IMR-90 (cell line): ENCODE results near the gene ZFX. TPM values are rescaled to one million over a fixed set of nuclear protein-coding genes. Genes with fewer than 3 reads are reported as not detected.

ENCODE experiments used
- ATAC-seq: fragments of 200-7000 bp; cut with Tn5 transposase; 2 replicates; pipeline ENCODE4 v1.9.1; 2020; ENCODE audit warnings: low read depth, mild to moderate bottlenecking, moderate library complexity
- BruUV-seq: library from RNA; stranded (reverse); fragments of 400-500 nt; replicated peaks from 2 replicates; lab custom pipeline; 2021; lab: Mats Ljungman, UMichigan
- CTCF ChIA-PET: fragments of 300-600 bp; formaldehyde crosslinking; extraction: SDS; loops from one replicate; lab custom pipeline; 2021; ENCODE audit warnings: antibody characterized with exemption; lab: Yijun Ruan, JAX
- POLR2A ChIA-PET: fragments of 300-600 bp; sonication (Branson Sonifier 250); formaldehyde crosslinking; loops from one replicate; lab custom pipeline; 2022; ENCODE audit warnings: antibody characterized with exemption; ENCODE audit not compliant: unreplicated experiment; lab: Charles Lee
- DNase-seq: peaks from one replicate; pipeline ENCODE4 v3.0.0; 2013
- H2AFZ ChIP-seq: replicated peaks from 2 replicates; pipeline ENCODE3; 2013; ENCODE audit warnings: low read length, mild to moderate bottlenecking; ENCODE audit not compliant: poor library complexity
- H2AK5ac ChIP-seq: 2 replicates; pipeline ENCODE4 v1.6.1; 2013; ENCODE audit warnings: low read depth, low read length, inconsistent platforms
- H2AK9ac ChIP-seq: replicated peaks from 2 replicates; pipeline ENCODE3; 2013; ENCODE audit warnings: mild to moderate bottlenecking, low read depth, low read length, moderate library complexity; ENCODE audit not compliant: poor library complexity
- H2BK120ac ChIP-seq: 2 replicates; pipeline ENCODE4 v1.6.1; 2013; ENCODE audit warnings: low read depth, low read length, inconsistent platforms
- H2BK15ac ChIP-seq: 3 replicates; pipeline ENCODE4 v1.6.1; 2013; ENCODE audit warnings: low read depth, low read length, inconsistent platforms
- H2BK20ac ChIP-seq: 2 replicates; pipeline ENCODE4 v1.6.1; 2013; ENCODE audit warnings: low read depth, mild to moderate bottlenecking, inconsistent platforms, low read length, moderate library complexity
- H2BK5ac ChIP-seq: 2 replicates; pipeline ENCODE4 v1.6.1; 2013; ENCODE audit warnings: mild to moderate bottlenecking, low read depth, low read length, inconsistent platforms; ENCODE audit not compliant: poor library complexity, severe bottlenecking
- H3K14ac ChIP-seq: replicated peaks from 2 replicates; pipeline ENCODE4 v1.6.1; 2013; ENCODE audit warnings: low read depth, low read length, inconsistent platforms
- H3K18ac ChIP-seq: 2 replicates; pipeline ENCODE4 v1.6.1; 2013; ENCODE audit warnings: low read depth, low read length, control low read depth
- H3K23ac ChIP-seq: 2 replicates; pipeline ENCODE4 v1.6.1; 2013; ENCODE audit warnings: low read depth, low read length, inconsistent platforms
- H3K27ac ChIP-seq: 2 replicates; pipeline ENCODE4 v1.5.1; 2013; ENCODE audit warnings: mild to moderate bottlenecking, control low read depth, low read length; ENCODE audit not compliant: insufficient read depth
- H3K27me3 ChIP-seq: 2 replicates; pipeline ENCODE4 v1.6.1; 2013; ENCODE audit warnings: low read length; ENCODE audit not compliant: control insufficient read depth, insufficient read depth
- H3K36me3 ChIP-seq: 2 replicates; pipeline ENCODE4 v1.6.1; 2013; ENCODE audit warnings: low read length, mixed read lengths; ENCODE audit not compliant: control insufficient read depth, insufficient read depth
- H3K4ac ChIP-seq: 2 replicates; pipeline ENCODE4 v1.6.1; 2013; ENCODE audit warnings: low read depth, low read length, inconsistent platforms
- H3K4me1 ChIP-seq: 2 replicates; pipeline ENCODE4 v1.6.1; 2013; ENCODE audit warnings: low read length, mixed read lengths; ENCODE audit not compliant: control insufficient read depth, insufficient read depth
- H3K4me2 ChIP-seq: 2 replicates; pipeline ENCODE4 v1.6.1; 2013; ENCODE audit warnings: low read depth, mild to moderate bottlenecking, control low read depth, low read length, moderate library complexity
- H3K4me3 ChIP-seq: 2 replicates; pipeline ENCODE4 v1.5.1; 2013; ENCODE audit warnings: low read depth, mild to moderate bottlenecking, control low read depth, low read length, moderate library complexity; ENCODE audit not compliant: insufficient read depth
- H3K56ac ChIP-seq: 2 replicates; pipeline ENCODE4 v1.6.1; 2013; ENCODE audit warnings: low read length, inconsistent platforms; ENCODE audit not compliant: insufficient read depth; ENCODE audit errors: extremely low read depth
- H3K79me1 ChIP-seq, 2 experiments: 2 replicates each; pipeline ENCODE4 v1.6.1; 2013; ENCODE audit warnings: low read length in 2 of 2, inconsistent platforms in 1 of 2, low read depth in 1 of 2
- H3K9ac ChIP-seq: 2 replicates; pipeline ENCODE4 v1.6.1; 2013; ENCODE audit warnings: low read depth, low read length, control low read depth
- H3K9me1 ChIP-seq: 2 replicates; pipeline ENCODE4 v1.6.1; 2013; ENCODE audit warnings: low read length, inconsistent platforms; ENCODE audit not compliant: insufficient read depth
- H3K9me3 ChIP-seq: 2 replicates; pipeline ENCODE4 v1.6.1; 2013; ENCODE audit warnings: low read length; ENCODE audit not compliant: control insufficient read depth, insufficient read depth
- H4K20me1 ChIP-seq: 2 replicates; pipeline ENCODE4 v1.6.1; 2013; ENCODE audit warnings: low read length, inconsistent platforms; ENCODE audit not compliant: insufficient read depth
- H4K5ac ChIP-seq: 2 replicates; pipeline ENCODE4 v1.6.1; 2013; ENCODE audit warnings: mild to moderate bottlenecking, low read depth, low read length, control low read depth
- H4K8ac ChIP-seq, 2 experiments: 2 replicates each; pipeline ENCODE4 v1.6.1; 2013; ENCODE audit warnings: low read depth in 2 of 2, low read length in 2 of 2, control low read depth in 1 of 2, inconsistent platforms in 1 of 2
- H4K91ac ChIP-seq: 2 replicates; pipeline ENCODE4 v1.6.1; 2013; ENCODE audit warnings: low read depth, low read length, inconsistent platforms; ENCODE audit not compliant: insufficient read depth
- FOS ChIP-seq: fragments of 150-350 bp; IDR thresholded peaks from 2 replicates; pipeline ENCODE4 v1.6.1; 2016; ENCODE audit warnings: low read depth, low read length
- MAFK ChIP-seq: IDR thresholded peaks from 2 replicates; pipeline ENCODE4 v1.6.1; 2012; ENCODE audit warnings: low read depth, low read length, improper control_type of control experiment
- MAZ ChIP-seq: IDR thresholded peaks from 2 replicates; pipeline ENCODE4 v1.6.1; 2012; ENCODE audit warnings: low read depth, mild to moderate bottlenecking, low read length, improper control_type of control experiment, moderate library complexity, borderline replicate concordance
- RFX5 ChIP-seq: IDR thresholded peaks from 2 replicates; pipeline ENCODE4 v1.8.0; 2012; ENCODE audit warnings: low read depth, mild to moderate bottlenecking, low read length, moderate library complexity
- WGBS, 2 experiments: methylation state at CpG; one replicate each; pipeline versions ENCODE4 v1.1.5 to v1.1.7; 2013; ENCODE audit warnings: missing lambda C conversion rate in 2 of 2; ENCODE audit not compliant: insufficient read length in 1 of 2; ENCODE audit errors: extremely low coverage in 2 of 2; 5-methylcytosine and 5-hydroxymethylcytosine counted together
- dilution Hi-C: fragments of 300-500 bp; cut with HindIII; formaldehyde crosslinking; loops from one replicate; pipeline ENCODE4 v1.14.3; 2018; ENCODE audit warnings: low sequenced_read_pairs; ENCODE audit not compliant: unreplicated experiment
- in situ Hi-C: fragments of 300-500 bp; cut with MboI; formaldehyde crosslinking; loops from 3 replicates; pipeline ENCODE4 v1.14.3; 2019; ENCODE audit warnings: low sequenced_read_pairs, inconsistent platforms, mixed read lengths
- intact Hi-C: fragments of 100-400 bp; cut with micrococcal nuclease; formaldehyde crosslinking; loops from 2 replicates; pipeline ENCODE4 v1.10.0; 2022
- polyA plus RNA-seq, 3 experiments: library from polyadenylated mRNA; depleted of rRNA; stranded (reverse); fragments of >200 nt; gene quantifications; 2 replicates each; pipeline ENCODE4 v1.2.3, GENCODE V29; 2012; ENCODE audit warnings: low replicate concordance in 1 of 3
- total RNA-seq: library from RNA; depleted of rRNA; stranded (reverse); fragments of >200 nt; gene quantifications from 2 replicates; pipeline ENCODE4 v1.2.3, GENCODE V29; 2012
- TF ChIP-seq, protein P1 (sequence below): conservative IDR thresholded peaks from 2 replicates; pipeline ENCODE4 v1.5.1; 2012; ENCODE audit warnings: mild to moderate bottlenecking, low read depth, low read length, improper control_type of control experiment

ZFX gene
- total and polyA plus RNA-seq, 2 of the 4 experiments (the other 2 are of a cell fraction) = 16.0 to 99.3 TPM

DNA sequence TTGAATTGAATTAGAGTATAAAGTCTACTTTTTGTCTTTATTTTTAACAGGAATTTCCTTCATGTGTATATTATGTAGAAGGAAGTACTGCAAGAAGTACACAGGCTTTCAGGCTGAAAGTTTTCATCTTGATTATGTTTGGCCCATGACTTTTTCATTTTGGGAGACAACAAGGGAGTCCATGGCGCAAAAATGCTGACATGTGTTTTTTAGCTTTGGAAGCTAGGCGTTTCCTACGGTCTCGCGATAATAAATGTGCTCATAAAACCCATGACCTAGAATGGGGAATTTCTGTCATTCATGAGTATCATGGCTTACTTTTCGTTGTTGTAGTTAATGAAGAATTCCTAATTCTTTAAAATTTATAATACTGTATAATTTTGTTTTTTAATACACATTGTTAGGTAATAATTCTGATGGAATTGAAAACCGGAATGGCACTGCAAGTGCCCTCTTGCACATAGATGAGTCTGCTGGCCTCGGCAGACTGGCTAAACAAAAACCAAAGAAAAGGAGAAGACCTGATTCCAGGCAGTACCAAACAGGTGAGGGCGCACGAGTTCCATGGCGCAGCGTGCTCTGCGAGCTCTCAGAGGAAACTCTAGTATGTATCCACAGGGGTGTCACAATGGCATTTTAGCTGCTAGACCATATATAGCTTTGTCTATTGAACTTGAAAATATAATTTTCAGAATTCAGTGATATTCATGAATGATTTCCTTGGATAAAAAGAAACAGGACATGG lies 59.1 kb downstream of the ZFX start:
- no peak overlapping the region for H2BK5ac ChIP-seq
- no peaks in the 10 kb centered on the region for H3K9me3 ChIP-seq
- no peak overlapping the region for H2AFZ ChIP-seq
- H2BK120ac ChIP-seq = no peak overlapping the region
- H3K56ac ChIP-seq = no peak overlapping the region
- H3K4ac ChIP-seq = no peak overlapping the region
- H3K27ac ChIP-seq = no peak overlapping the region
- H3K79me1 ChIP-seq = peaks cover 36 to 56% of the 10 kb centered on the region in 2 experiments
- H4K20me1 ChIP-seq = peaks cover 24% of the 10 kb centered on the region; the same call in 1 of the 2 replicates
- H3K18ac ChIP-seq = no peak overlapping the region
- no peak overlapping the region for H4K91ac ChIP-seq
- no peak overlapping the region for H3K4me3 ChIP-seq
- peaks cover 37% of the 10 kb centered on the region for H3K36me3 ChIP-seq
- no peak overlapping the region for H2AK5ac ChIP-seq
- 94% methylated on average over 6 of the region's 13 CpGs; no CpG with 5 or more reads in 1 of the 2 experiments for WGBS, 2 experiments
- H3K14ac ChIP-seq = no peak overlapping the region
- H4K8ac ChIP-seq = no peak overlapping the region
- H3K23ac ChIP-seq = no peak overlapping the region
- BruUV-seq = no TSS peak
- H3K27me3 ChIP-seq = no peaks in the 10 kb centered on the region
- TF ChIP-seq RFX5 = no peak
- TF ChIP-seq, protein P1, sequence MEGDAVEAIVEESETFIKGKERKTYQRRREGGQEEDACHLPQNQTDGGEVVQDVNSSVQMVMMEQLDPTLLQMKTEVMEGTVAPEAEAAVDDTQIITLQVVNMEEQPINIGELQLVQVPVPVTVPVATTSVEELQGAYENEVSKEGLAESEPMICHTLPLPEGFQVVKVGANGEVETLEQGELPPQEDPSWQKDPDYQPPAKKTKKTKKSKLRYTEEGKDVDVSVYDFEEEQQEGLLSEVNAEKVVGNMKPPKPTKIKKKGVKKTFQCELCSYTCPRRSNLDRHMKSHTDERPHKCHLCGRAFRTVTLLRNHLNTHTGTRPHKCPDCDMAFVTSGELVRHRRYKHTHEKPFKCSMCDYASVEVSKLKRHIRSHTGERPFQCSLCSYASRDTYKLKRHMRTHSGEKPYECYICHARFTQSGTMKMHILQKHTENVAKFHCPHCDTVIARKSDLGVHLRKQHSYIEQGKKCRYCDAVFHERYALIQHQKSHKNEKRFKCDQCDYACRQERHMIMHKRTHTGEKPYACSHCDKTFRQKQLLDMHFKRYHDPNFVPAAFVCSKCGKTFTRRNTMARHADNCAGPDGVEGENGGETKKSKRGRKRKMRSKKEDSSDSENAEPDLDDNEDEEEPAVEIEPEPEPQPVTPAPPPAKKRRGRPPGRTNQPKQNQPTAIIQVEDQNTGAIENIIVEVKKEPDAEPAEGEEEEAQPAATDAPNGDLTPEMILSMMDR = no peak
- no peak for TF ChIP-seq MAZ
- peak; percentile 97 for TF ChIP-seq MAFK
- TF ChIP-seq FOS = no peak
- no peak overlapping the region for H3K4me2 ChIP-seq
- ChIA-PET CTCF (no interaction called here), POLR2A (no interaction called here)
- H3K9ac ChIP-seq = no peak overlapping the region
- dilution Hi-C loops = no loop called here
- DNase-seq (no peak), ATAC-seq (no peak)
- H3K9me1 ChIP-seq = peaks cover 9% of the 10 kb centered on the region
- no peak overlapping the region for H4K5ac ChIP-seq
- intact Hi-C loops = no loop called here
- H2BK15ac ChIP-seq = no peak overlapping the region
- H2BK20ac ChIP-seq = no peak overlapping the region
- 0 out of 2 replicates have a peak, but pooled peaks cover 2% of the 10 kb centered on the region for H3K4me1 ChIP-seq
- H2AK9ac ChIP-seq = no peak overlapping the region
- in situ Hi-C loops = no loop called here
